OCI-LY1 (cell line): ENCODE data around the gene TBCD.

ENCODE experiments used
- H2AFZ ChIP-seq: fragments of 200-600 bp; sonication (generic), shearing (Covaris generic); 2 replicates; pipeline ENCODE4 v1.6.0; 2014; ENCODE audit warnings: antibody characterized with exemption, mild to moderate bottlenecking, low read length
- H3F3A ChIP-seq: fragments of 200-600 bp; sonication (generic), shearing (Covaris generic); 2 replicates; pipeline ENCODE4 v1.6.0; 2014; ENCODE audit warnings: mild to moderate bottlenecking, antibody characterized with exemption, low read length, moderate library complexity; ENCODE audit not compliant: insufficient read depth
- H3K27ac ChIP-seq: fragments of 200-600 bp; sonication (generic); 2 replicates; pipeline ENCODE4 v1.5.1; 2014; ENCODE audit warnings: low read length, mixed run types, mild to moderate bottlenecking, low read depth; ENCODE audit not compliant: poor library complexity, severe bottlenecking
- H3K27me3 ChIP-seq: fragments of 200-600 bp; sonication (generic); 2 replicates; pipeline ENCODE4 v1.6.0; 2014; ENCODE audit warnings: antibody characterized with exemption, mild to moderate bottlenecking, low read length, moderate library complexity; ENCODE audit not compliant: insufficient read depth
- H3K36me3 ChIP-seq: fragments of 200-600 bp; sonication (generic); 2 replicates; pipeline ENCODE4 v1.6.1; 2014; ENCODE audit warnings: mild to moderate bottlenecking, antibody characterized with exemption, low read length, moderate library complexity, mixed read lengths; ENCODE audit not compliant: insufficient read depth
- H3K4me1 ChIP-seq: fragments of 200-600 bp; sonication (generic); 2 replicates; pipeline ENCODE4 v1.5.1; 2014; ENCODE audit warnings: mild to moderate bottlenecking, low read length, moderate library complexity; ENCODE audit not compliant: insufficient read depth, severe bottlenecking
- H3K4me2 ChIP-seq: fragments of 200-600 bp; sonication (generic), shearing (Covaris generic); 2 replicates; pipeline ENCODE4 v1.6.1; 2014; ENCODE audit warnings: low read length
- H3K4me3 ChIP-seq: fragments of 200-600 bp; sonication (generic); 2 replicates; pipeline ENCODE4 v1.5.1; 2014; ENCODE audit warnings: low read length, low read depth, mild to moderate bottlenecking, mixed read lengths; ENCODE audit not compliant: poor library complexity, severe bottlenecking
- H3K79me2 ChIP-seq: fragments of 200-600 bp; shearing (Covaris generic); 2 replicates; pipeline ENCODE4 v1.6.1; 2016; ENCODE audit warnings: mixed run types, low read length, mixed read lengths; ENCODE audit not compliant: insufficient read depth
- H3K9ac ChIP-seq: fragments of 200-600 bp; sonication (generic), shearing (Covaris generic); 2 replicates; pipeline ENCODE4 v1.6.1; 2014; ENCODE audit warnings: mild to moderate bottlenecking, low read length, mixed read lengths
- H3K9me2 ChIP-seq: fragments of 200-600 bp; sonication (generic), shearing (Covaris generic); 2 replicates; pipeline ENCODE4 v1.6.1; 2014; ENCODE audit warnings: low read depth, mild to moderate bottlenecking, low read length, mixed read lengths
- H3K9me3 ChIP-seq: fragments of 200-600 bp; shearing (Covaris generic); 2 replicates; pipeline ENCODE4 v1.6.1; 2014; ENCODE audit warnings: low read length, mixed read lengths
- H4K20me1 ChIP-seq: fragments of 200-600 bp; sonication (generic), shearing (Covaris generic); 2 replicates; pipeline ENCODE4 v1.6.0; 2016; ENCODE audit warnings: mild to moderate bottlenecking, low read length; ENCODE audit not compliant: insufficient read depth
- EZH2 ChIP-seq: fragments of 200-600 bp; sonication (generic), shearing (Covaris generic); IDR thresholded peaks from 2 replicates; pipeline ENCODE4 v1.8.0; 2017; ENCODE audit warnings: borderline replicate concordance, mixed run types, mild to moderate bottlenecking, antibody characterized with exemption, low read length, moderate library complexity, mixed read lengths
- TF ChIP-seq, protein P1 (sequence below): fragments of 200-600 bp; sonication (generic), shearing (Covaris generic); IDR thresholded peaks from 2 replicates; pipeline ENCODE4 v1.5.1; 2017; ENCODE audit warnings: mild to moderate bottlenecking, antibody characterized with exemption, low read length, moderate library complexity, mixed read lengths

The TBCD gene

GRCh38 chr17:82751571-82752370 is at the start of gene TBCD:
Gene TBCD (plus strand): TSS chr17:82752065. CDS start chr17:82752194, 129 bp downstream.
- peak within 1 kb of the TSS; percentile 15 for H3K27ac ChIP-seq
- H3K9ac ChIP-seq = peak within 1 kb of the TSS; percentile 87
- no peaks in the 10 kb centered on the region for H3F3A ChIP-seq
- H3K4me2 ChIP-seq = peak within 1 kb of the TSS; percentile 98
- no peaks in the 10 kb centered on the region for H3K9me2 ChIP-seq
- H3K4me3 ChIP-seq = peak within 1 kb of the TSS; percentile 93
- H2AFZ ChIP-seq = no peak within 1 kb of the TSS
- H3K4me1 ChIP-seq = peaks cover 21% of the 10 kb centered on the region
- no peaks in the 10 kb centered on the region for H4K20me1 ChIP-seq
- 0 out of 2 replicates have a peak, but pooled peaks cover 6% of the 10 kb centered on the region for H3K9me3 ChIP-seq
- no peaks in the 10 kb centered on the region for H3K27me3 ChIP-seq
- H3K79me2 ChIP-seq = no peaks in the 10 kb centered on the region; the same call in none of the 2 replicates
- H3K36me3 ChIP-seq = peaks cover 6% of the 10 kb centered on the region; the same call in 1 of the 2 replicates
- no peak for TF ChIP-seq EZH2
- TF ChIP-seq, protein P1, sequence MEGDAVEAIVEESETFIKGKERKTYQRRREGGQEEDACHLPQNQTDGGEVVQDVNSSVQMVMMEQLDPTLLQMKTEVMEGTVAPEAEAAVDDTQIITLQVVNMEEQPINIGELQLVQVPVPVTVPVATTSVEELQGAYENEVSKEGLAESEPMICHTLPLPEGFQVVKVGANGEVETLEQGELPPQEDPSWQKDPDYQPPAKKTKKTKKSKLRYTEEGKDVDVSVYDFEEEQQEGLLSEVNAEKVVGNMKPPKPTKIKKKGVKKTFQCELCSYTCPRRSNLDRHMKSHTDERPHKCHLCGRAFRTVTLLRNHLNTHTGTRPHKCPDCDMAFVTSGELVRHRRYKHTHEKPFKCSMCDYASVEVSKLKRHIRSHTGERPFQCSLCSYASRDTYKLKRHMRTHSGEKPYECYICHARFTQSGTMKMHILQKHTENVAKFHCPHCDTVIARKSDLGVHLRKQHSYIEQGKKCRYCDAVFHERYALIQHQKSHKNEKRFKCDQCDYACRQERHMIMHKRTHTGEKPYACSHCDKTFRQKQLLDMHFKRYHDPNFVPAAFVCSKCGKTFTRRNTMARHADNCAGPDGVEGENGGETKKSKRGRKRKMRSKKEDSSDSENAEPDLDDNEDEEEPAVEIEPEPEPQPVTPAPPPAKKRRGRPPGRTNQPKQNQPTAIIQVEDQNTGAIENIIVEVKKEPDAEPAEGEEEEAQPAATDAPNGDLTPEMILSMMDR = no peak

DNA sequence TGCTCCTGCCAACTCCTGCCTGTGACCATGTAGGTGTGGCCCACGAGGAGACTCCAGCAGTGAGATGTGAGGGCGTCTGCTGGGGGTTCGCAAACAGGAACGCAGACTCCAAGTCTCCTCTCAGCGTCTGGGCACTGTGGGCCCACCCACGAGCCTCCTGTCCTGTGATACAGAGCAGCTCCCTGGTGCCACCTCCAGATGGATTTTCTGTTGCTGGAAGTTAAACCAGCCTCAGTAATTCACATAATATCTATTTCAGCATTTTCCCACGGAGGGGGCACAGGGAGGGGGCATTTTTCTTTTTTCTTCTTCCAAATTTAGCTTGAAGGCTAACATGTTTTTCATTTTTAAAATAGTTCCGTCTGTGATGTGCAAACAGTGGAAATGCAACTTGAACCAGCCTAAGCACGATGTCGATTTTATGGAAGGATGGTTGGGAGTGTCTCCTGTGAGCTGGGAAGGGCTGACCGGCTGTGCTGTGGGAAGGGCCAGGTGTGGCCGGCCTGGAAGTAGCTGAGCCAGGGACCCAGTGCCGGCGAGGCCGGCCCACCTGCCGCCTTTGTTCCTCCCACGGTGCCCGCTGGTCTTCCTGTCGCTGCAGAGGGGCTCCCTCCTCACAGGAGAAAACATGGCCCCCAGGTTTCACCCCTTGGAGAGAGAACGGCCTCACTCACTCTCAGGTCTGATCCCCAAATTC is 49.5 kb upstream of the TBCD start:
- H2AFZ ChIP-seq = no peak overlapping the region
- H3K9ac ChIP-seq = no peak overlapping the region
- H3K27me3 ChIP-seq = peaks cover 10% of the 10 kb centered on the region; the same call in 1 of the 2 replicates
- no peak for TF ChIP-seq EZH2
- TF ChIP-seq, protein P1 = no peak
- H3F3A ChIP-seq = no peaks in the 10 kb centered on the region
- no peaks in the 10 kb centered on the region for H3K36me3 ChIP-seq
- no peaks in the 10 kb centered on the region for H3K79me2 ChIP-seq
- no peaks in the 10 kb centered on the region for H3K9me2 ChIP-seq
- peaks cover 14% of the 10 kb centered on the region for H3K4me1 ChIP-seq
- no peak overlapping the region for H3K4me3 ChIP-seq
- no peak overlapping the region for H3K4me2 ChIP-seq
- H4K20me1 ChIP-seq = no peaks in the 10 kb centered on the region
- H3K9me3 ChIP-seq = no peaks in the 10 kb centered on the region
- H3K27ac ChIP-seq = no peak overlapping the region

GRCh38 chr17:82703036-82703745 is 48.7 kb upstream of the TBCD start:
- Histone ChIP-seq H3K9ac (no peak overlapping the region), H4K20me1 (no peaks in the 10 kb centered on the region), H3K4me2 (no peak overlapping the region), H3K9me3 (no peaks in the 10 kb centered on the region), H3K36me3 (no peaks in the 10 kb centered on the region), H2AFZ (no peak overlapping the region), H3K27ac (no peak overlapping the region), H3K4me1 (peaks cover 9% of the 10 kb centered on the region), H3K4me3 (no peak overlapping the region), H3K79me2 (no peaks in the 10 kb centered on the region), H3F3A (no peaks in the 10 kb centered on the region), H3K9me2 (no peaks in the 10 kb centered on the region), H3K27me3 (peaks cover 10% of the 10 kb centered on the region; the same call in 1 of the 2 replicates)
- TF ChIP-seq, protein P1 = no peak
- no peak for TF ChIP-seq EZH2
